ENCODE measurements around the gene STX7. TPM values are rescaled to one million over a fixed set of nuclear protein-coding genes. Genes with fewer than 3 reads are reported as not detected.

The STX7 gene
- total RNA-seq, 1 experiment from 2014 or later: 27.8 TPM

- TF ChIP-seq, protein P1, sequence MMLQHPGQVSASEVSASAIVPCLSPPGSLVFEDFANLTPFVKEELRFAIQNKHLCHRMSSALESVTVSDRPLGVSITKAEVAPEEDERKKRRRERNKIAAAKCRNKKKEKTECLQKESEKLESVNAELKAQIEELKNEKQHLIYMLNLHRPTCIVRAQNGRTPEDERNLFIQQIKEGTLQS (IDR thresholded peaks at IDR 0.05): no peak
- TF ChIP-seq TCF7L2 (IDR thresholded peaks at IDR 0.05; ENCODE audit: borderline replicate concordance, extremely low read depth, insufficient read depth, insufficient read length) (no peak), ZNF274 (IDR thresholded peaks at IDR 0.05; ENCODE audit: low read depth, low read length) (no peak), JUND (IDR thresholded peaks at IDR 0.05) (no peak), EZH2 (IDR thresholded peaks at IDR 0.05) (no peak), ZBTB33 (IDR thresholded peaks at IDR 0.05; ENCODE audit: extremely low read depth, insufficient replicate concordance, low read length) (no peak), POLR2A (IDR thresholded peaks at IDR 0.05; ENCODE audit: borderline replicate concordance, extremely low read depth, insufficient read depth, insufficient read length) (no peak), ZFX (IDR thresholded peaks at IDR 0.05) (no peak), CBX3 (IDR thresholded peaks at IDR 0.05; ENCODE audit: low read depth) (no peak)
Measured at GRCh38 chr6:132511831-132512220, 1.1 kb downstream of the STX7 start (continued).

GRCh38 chr6:132511210-132511830 lies 1.6 kb downstream of the STX7 start:
- Histone ChIP-seq H3K9ac (ENCODE audit: low read length) (no peak overlapping the region), H3K4me3 (replicated peaks in 1 of 2; ENCODE audit: low read depth in 1 of 2, low read length in 2 of 2) (no peak overlapping the region), H2AFZ (ENCODE audit: low read depth, low read length, poor library complexity, severe bottlenecking) (no peak overlapping the region), H4K20me1 (ENCODE audit: insufficient read depth) (no peaks in the 10 kb centered on the region; the same call in 1 of the 2 replicates), H3K79me2 (ENCODE audit: insufficient read depth, low read length) (peaks cover 55% of the 10 kb centered on the region), H3K27me3 (ENCODE audit: insufficient read depth, low read length) (no peaks in the 10 kb centered on the region), H3K36me3 (ENCODE audit: control insufficient read depth in 1 of 2, insufficient read depth in 2 of 2, low read length in 2 of 2) (no peaks in the 10 kb centered on the region), H3K4me2 (ENCODE audit: low read length) (peak overlapping the region; percentile 86), H3K27ac (ENCODE audit: low read depth, low read length) (no peak overlapping the region), H3K9me3 (ENCODE audit: control insufficient read depth in 1 of 2, insufficient read depth in 1 of 2, low read depth in 1 of 2, low read length in 2 of 2) (no peaks in the 10 kb centered on the region), H3K4me1 (ENCODE audit: control insufficient read depth in 1 of 2, insufficient read depth in 2 of 2, low read length in 2 of 2) (peaks cover 6 to 18% of the 10 kb centered on the region in 2 experiments), H3K9me2 (ENCODE audit: insufficient read depth) (no peaks in the 10 kb centered on the region)
- DNase-seq (ENCODE audit: low read depth, low spot score): no peak
- no TSS peak for BruUV-seq (replicated peaks)
- intact Hi-C loops (cut with micrococcal nuclease): no loop called here
- POLR2A ChIA-PET: no interaction called here
- no peak for TF ChIP-seq JUND (IDR thresholded peaks at IDR 0.05)
- no peak for TF ChIP-seq REST (IDR thresholded peaks at IDR 0.05; ENCODE audit: low read depth)
- no peak for TF ChIP-seq CBX3 (IDR thresholded peaks at IDR 0.05; ENCODE audit: low read depth)
- no peak for TF ChIP-seq SIN3A (IDR thresholded peaks at IDR 0.05; ENCODE audit: low read depth)
- TF ChIP-seq RAD21 (IDR thresholded peaks at IDR 0.05; ENCODE audit: low read depth): no peak
- TF ChIP-seq ZNF274 (IDR thresholded peaks at IDR 0.05; ENCODE audit: low read depth, low read length): no peak
- no peak for TF ChIP-seq SP1 (IDR thresholded peaks at IDR 0.05; ENCODE audit: low read depth)
- ATAC-seq: no peak
- RAD21 ChIA-PET (ENCODE audit: low non-redundant PET in 1 of 2, low total read pairs in 2 of 2, uncharacterized antibody in 2 of 2, unreplicated experiment in 2 of 2): no interaction called here
- CTCF ChIA-PET: no interaction called here
